ENCODE data around the gene AKNAD1.

The AKNAD1 gene

GRCh38 chr1:108823632-108824031 is 33.3 kb downstream of the AKNAD1 start:
- no peak overlapping the region for H3K4me3 ChIP-seq (ENCODE audit: control insufficient read depth, low read depth, low read length)
- TF ChIP-seq CTCF (IDR thresholded peaks at IDR 0.05; ENCODE audit: control insufficient read depth, insufficient read depth, low read depth, low read length, missing control alignments) = no peak
- DNase-seq (ENCODE audit: low read depth) = no peak

GRCh38 chr1:108819878-108820277 is 37.0 kb downstream of the AKNAD1 start:
- no peak for DNase-seq (ENCODE audit: low read depth)
- no peak for TF ChIP-seq CTCF (IDR thresholded peaks at IDR 0.05; ENCODE audit: control insufficient read depth, insufficient read depth, low read depth, low read length, missing control alignments)
- H3K4me3 ChIP-seq (ENCODE audit: control insufficient read depth, low read depth, low read length) = no peak overlapping the region

- H3K4me3 ChIP-seq (ENCODE audit: control insufficient read depth, low read depth, low read length) = no peak overlapping the region
- TF ChIP-seq CTCF (IDR thresholded peaks at IDR 0.05; ENCODE audit: control insufficient read depth, insufficient read depth, low read depth, low read length, missing control alignments) = no peak
- no peak for DNase-seq (ENCODE audit: low read depth)
These were observed 39.1 kb downstream of the AKNAD1 start for GRCh38 chr1:108817811-108818210.

- DNase-seq (ENCODE audit: low read depth) = peak; percentile 54
- TF ChIP-seq CTCF (IDR thresholded peaks at IDR 0.05; ENCODE audit: control insufficient read depth, insufficient read depth, low read depth, low read length, missing control alignments) = no peak
- peak overlapping the region; percentile 21 for H3K4me3 ChIP-seq (ENCODE audit: control insufficient read depth, low read depth, low read length)
These were observed 39.9 kb downstream of the AKNAD1 start for GRCh38 chr1:108817016-108817415.

- peak; percentile 46 for DNase-seq (ENCODE audit: low read depth)
- H3K4me3 ChIP-seq (ENCODE audit: control insufficient read depth, low read depth, low read length) = peak overlapping the region; percentile 36
- no peak for TF ChIP-seq CTCF (IDR thresholded peaks at IDR 0.05; ENCODE audit: control insufficient read depth, insufficient read depth, low read depth, low read length, missing control alignments)
These were observed 40.6 kb downstream of the AKNAD1 start for GRCh38 chr1:108816049-108816893.

GRCh38 chr1:108815566-108815965 is 41.3 kb downstream of the AKNAD1 start:
- no peak for DNase-seq (ENCODE audit: low read depth)
- TF ChIP-seq CTCF (IDR thresholded peaks at IDR 0.05; ENCODE audit: control insufficient read depth, insufficient read depth, low read depth, low read length, missing control alignments) = no peak
- no peak overlapping the region for H3K4me3 ChIP-seq (ENCODE audit: control insufficient read depth, low read depth, low read length)

All from AG09309 (cell line).